ENCODE data around the gene DDAH1.

The DDAH1 gene

GRCh38 chr1:85343213-85343611 is 121.7 kb downstream of the DDAH1 start:
- Mint-ChIP-seq H3K4me3 (no peak overlapping the region), H3K27me3 (peaks cover 13 to 21% of the 10 kb centered on the region in 2 donors), H3K9me3 (no peaks in the 10 kb centered on the region), H3K36me3 (peaks cover 2 to 7% of the 10 kb centered on the region in 2 donors), H3K4me1 (no peaks in the 10 kb centered on the region), H3K27ac (no peak overlapping the region)
- DNase-seq: no peak
- no peak for ATAC-seq (replicated peaks)

GRCh38 chr1:85342207-85342606 is 122.8 kb downstream of the DDAH1 start:
- Mint-ChIP-seq H3K9me3 (no peaks in the 10 kb centered on the region), H3K27me3 (peaks cover 18 to 28% of the 10 kb centered on the region in 2 donors), H3K4me3 (no peak overlapping the region), H3K36me3 (peaks cover 4 to 11% of the 10 kb centered on the region in 2 donors), H3K27ac (no peak overlapping the region), H3K4me1 (no peaks in the 10 kb centered on the region)
- no peak for DNase-seq
- no peak for ATAC-seq (replicated peaks)

- H3K36me3 Mint-ChIP-seq: peaks cover 6 to 11% of the 10 kb centered on the region in 2 donors
- no peak overlapping the region for H3K27ac Mint-ChIP-seq
- ATAC-seq (replicated peaks) (no peak), DNase-seq (no peak)
- no peaks in the 10 kb centered on the region for H3K9me3 Mint-ChIP-seq
- no peak overlapping the region for H3K4me3 Mint-ChIP-seq
- peaks cover 18 to 35% of the 10 kb centered on the region in 2 donors for H3K27me3 Mint-ChIP-seq
- peaks cover 0 to 6% of the 10 kb centered on the region in 2 donors for H3K4me1 Mint-ChIP-seq
Measured at GRCh38 chr1:85340427-85340826, 124.5 kb downstream of the DDAH1 start.

GRCh38 chr1:85339656-85340399 is 125.1 kb downstream of the DDAH1 start:
- DNase-seq (no peak), ATAC-seq (replicated peaks) (no peak)
- Mint-ChIP-seq H3K36me3 (peaks cover 6 to 11% of the 10 kb centered on the region in 2 donors), H3K27ac (no peak overlapping the region), H3K4me3 (no peak overlapping the region), H3K9me3 (no peaks in the 10 kb centered on the region), H3K4me1 (peaks cover 4 to 12% of the 10 kb centered on the region in 2 donors), H3K27me3 (peaks cover 18 to 35% of the 10 kb centered on the region in 2 donors)

- peaks cover 18 to 35% of the 10 kb centered on the region in 2 donors for H3K27me3 Mint-ChIP-seq
- no peak overlapping the region for H3K4me3 Mint-ChIP-seq
- peaks cover 3 to 4% of the 10 kb centered on the region in 2 donors for H3K9me3 Mint-ChIP-seq
- H3K4me1 Mint-ChIP-seq: peaks cover 8 to 20% of the 10 kb centered on the region in 2 donors
- DNase-seq: no peak
- no peak overlapping the region for H3K27ac Mint-ChIP-seq
- ATAC-seq (replicated peaks): no peak
- peaks cover 8 to 12% of the 10 kb centered on the region in 2 donors for H3K36me3 Mint-ChIP-seq
Measured at GRCh38 chr1:85339089-85339488, 125.9 kb downstream of the DDAH1 start.

GRCh38 chr1:85334962-85335361 is 130.0 kb downstream of the DDAH1 start:
- peaks cover 12 to 15% of the 10 kb centered on the region in 2 donors for H3K9me3 Mint-ChIP-seq
- peaks cover 14 to 16% of the 10 kb centered on the region in 2 donors for H3K36me3 Mint-ChIP-seq
- no peak overlapping the region for H3K27ac Mint-ChIP-seq
- H3K27me3 Mint-ChIP-seq: peaks cover 5 to 24% of the 10 kb centered on the region in 2 donors
- peak; percentile 76 to 77 for ATAC-seq (replicated peaks)
- no peak for DNase-seq
- H3K4me1 Mint-ChIP-seq: peaks cover 24 to 58% of the 10 kb centered on the region in 2 donors
- peak overlapping the region in 1 of 2 donors; percentile 5 for H3K4me3 Mint-ChIP-seq

- H3K27me3 Mint-ChIP-seq: peaks cover 5 to 14% of the 10 kb centered on the region in 2 donors
- H3K36me3 Mint-ChIP-seq: peaks cover 14 to 16% of the 10 kb centered on the region in 2 donors
- peak overlapping the region; percentile 52 for H3K27ac Mint-ChIP-seq
- H3K4me3 Mint-ChIP-seq: no peak overlapping the region
- H3K9me3 Mint-ChIP-seq: peaks cover 12 to 15% of the 10 kb centered on the region in 2 donors
- peaks cover 26 to 67% of the 10 kb centered on the region in 2 donors for H3K4me1 Mint-ChIP-seq
- ATAC-seq (replicated peaks) (no peak), DNase-seq (no peak)
Measured at GRCh38 chr1:85333186-85333585, 131.8 kb downstream of the DDAH1 start.

GRCh38 chr1:85332575-85332974 is 132.4 kb downstream of the DDAH1 start:
- ATAC-seq (replicated peaks): no peak
- peaks cover under 1 to 8% of the 10 kb centered on the region in 2 donors for H3K27me3 Mint-ChIP-seq
- peaks cover 12 to 15% of the 10 kb centered on the region in 2 donors for H3K9me3 Mint-ChIP-seq
- peaks cover 12% of the 10 kb centered on the region in 2 donors for H3K36me3 Mint-ChIP-seq
- H3K4me1 Mint-ChIP-seq: peaks cover 26 to 72% of the 10 kb centered on the region in 2 donors
- DNase-seq: no peak
- H3K4me3 Mint-ChIP-seq: no peak overlapping the region
- H3K27ac Mint-ChIP-seq: no peak overlapping the region

GRCh38 chr1:85330711-85331290 is 134.2 kb downstream of the DDAH1 start:
- DNase-seq: peak; percentile 12
- peak; percentile 89 for ATAC-seq (replicated peaks)
- Mint-ChIP-seq H3K27me3 (no peaks in the 10 kb centered on the region), H3K4me3 (no peak overlapping the region), H3K9me3 (peaks cover 12 to 15% of the 10 kb centered on the region in 2 donors), H3K4me1 (peaks cover 26 to 68% of the 10 kb centered on the region in 2 donors), H3K36me3 (peaks cover 10 to 12% of the 10 kb centered on the region in 2 donors), H3K27ac (no peak overlapping the region)

GRCh38 chr1:85330214-85330631 is 134.7 kb downstream of the DDAH1 start:
- peaks cover 25 to 64% of the 10 kb centered on the region in 2 donors for H3K4me1 Mint-ChIP-seq
- H3K27me3 Mint-ChIP-seq: no peaks in the 10 kb centered on the region

GRCh38 chr1:85328713-85329397 is 136.1 kb downstream of the DDAH1 start:
- DNase-seq: no peak
- peaks cover 7 to 9% of the 10 kb centered on the region in 2 donors for H3K9me3 Mint-ChIP-seq
- peaks cover 8 to 9% of the 10 kb centered on the region in 2 donors for H3K36me3 Mint-ChIP-seq
- no peak for ATAC-seq (replicated peaks)
- peaks cover 16 to 51% of the 10 kb centered on the region in 2 donors for H3K4me1 Mint-ChIP-seq
- H3K27me3 Mint-ChIP-seq: no peaks in the 10 kb centered on the region
- H3K27ac Mint-ChIP-seq: no peak overlapping the region
- no peak overlapping the region for H3K4me3 Mint-ChIP-seq

More at GRCh38 chr1:85330214-85330631, 134.7 kb downstream of the DDAH1 start:
- no peak overlapping the region for H3K4me3 Mint-ChIP-seq
- peaks cover 10 to 12% of the 10 kb centered on the region in 2 donors for H3K36me3 Mint-ChIP-seq
- no peak overlapping the region for H3K27ac Mint-ChIP-seq
- peaks cover 12 to 15% of the 10 kb centered on the region in 2 donors for H3K9me3 Mint-ChIP-seq
- ATAC-seq (replicated peaks): no peak
- DNase-seq: no peak

GRCh38 chr1:85327759-85328158 is 137.2 kb downstream of the DDAH1 start:
- ATAC-seq (replicated peaks) (no peak), DNase-seq (no peak)
- Mint-ChIP-seq H3K36me3 (peaks cover 0 to under 1% of the 10 kb centered on the region in 2 donors), H3K4me1 (peaks cover 16 to 42% of the 10 kb centered on the region in 2 donors), H3K27ac (no peak overlapping the region), H3K4me3 (no peak overlapping the region), H3K9me3 (no peaks in the 10 kb centered on the region), H3K27me3 (no peaks in the 10 kb centered on the region)

- no peak for ATAC-seq (replicated peaks)
- Mint-ChIP-seq H3K36me3 (no peaks in the 10 kb centered on the region), H3K9me3 (no peaks in the 10 kb centered on the region), H3K27ac (no peak overlapping the region), H3K4me1 (peaks cover 13 to 33% of the 10 kb centered on the region in 2 donors), H3K27me3 (no peaks in the 10 kb centered on the region), H3K4me3 (no peak overlapping the region)
- DNase-seq: no peak
Measured at GRCh38 chr1:85326851-85327250, 138.1 kb downstream of the DDAH1 start.

- H3K4me1 Mint-ChIP-seq: peaks cover 11 to 27% of the 10 kb centered on the region in 2 donors
- DNase-seq (no peak), ATAC-seq (replicated peaks) (no peak)
- H3K36me3 Mint-ChIP-seq: no peaks in the 10 kb centered on the region
- H3K4me3 Mint-ChIP-seq: no peak overlapping the region
- no peak overlapping the region for H3K27ac Mint-ChIP-seq
- no peaks in the 10 kb centered on the region for H3K27me3 Mint-ChIP-seq
- no peaks in the 10 kb centered on the region for H3K9me3 Mint-ChIP-seq
Measured at GRCh38 chr1:85326336-85326735, 138.6 kb downstream of the DDAH1 start.
